Neural cell (in vitro differentiated cells): ENCODE results near the gene SHISA3. TPM values are rescaled to one million over a fixed set of nuclear protein-coding genes. Genes with fewer than 3 reads are reported as not detected.

Experiments used
- H2AFZ ChIP-seq: fragments of 200-600, 300-800 bp; sonication (generic), shearing (Covaris generic); 2 replicates; pipeline ENCODE4 v1.6.0; 2014; ENCODE audit warnings: low read depth, mild to moderate bottlenecking, antibody characterized with exemption, low read length, moderate library complexity
- H3F3A ChIP-seq: fragments of 200-600 bp; shearing (Covaris generic); 2 replicates; pipeline ENCODE4 v1.6.1; 2016; ENCODE audit warnings: mild to moderate bottlenecking, moderate library complexity, mixed read lengths, antibody characterized with exemption, low read length; ENCODE audit not compliant: insufficient read depth, poor library complexity, severe bottlenecking
- H3K27ac ChIP-seq: fragments of 200-600, 300-800 bp; sonication (generic), shearing (Covaris generic); 2 replicates; pipeline ENCODE4 v1.5.1; 2014; ENCODE audit warnings: mild to moderate bottlenecking, low read length, moderate library complexity
- H3K27me3 ChIP-seq: fragments of 300-800, 200-600 bp; sonication (generic), shearing (Covaris generic); 2 replicates; pipeline ENCODE4 v1.6.0; 2014; ENCODE audit warnings: mild to moderate bottlenecking, low read depth, low read length, moderate library complexity; ENCODE audit not compliant: insufficient read depth
- H3K36me3 ChIP-seq: fragments of 300-800, 200-600 bp; sonication (generic), shearing (Covaris generic); 2 replicates; pipeline ENCODE4 v1.5.1; 2014; ENCODE audit warnings: mild to moderate bottlenecking, antibody characterized with exemption, low read length, moderate library complexity; ENCODE audit not compliant: insufficient read depth
- H3K4me2 ChIP-seq: fragments of 300-800, 200-600 bp; sonication (generic), shearing (Covaris generic); 2 replicates; pipeline ENCODE4 v1.6.0; 2014; ENCODE audit warnings: mild to moderate bottlenecking, low read length
- H3K4me3 ChIP-seq: fragments of 300-800, 200-600 bp; sonication (generic), shearing (Covaris generic); 2 replicates; pipeline ENCODE4 v1.5.1; 2014; ENCODE audit warnings: mild to moderate bottlenecking, low read length, moderate library complexity
- H3K79me2 ChIP-seq: fragments of 200-600 bp; shearing (Covaris generic); replicated peaks from 2 replicates; pipeline ENCODE4 v1.6.0; 2014; ENCODE audit warnings: mild to moderate bottlenecking, low read length, moderate library complexity; ENCODE audit not compliant: insufficient read depth
- H3K9ac ChIP-seq: fragments of 300-800, 200-600 bp; sonication (generic), shearing (Covaris generic); 2 replicates; pipeline ENCODE4 v1.6.1; 2016; ENCODE audit warnings: mild to moderate bottlenecking, low read length, mixed read lengths
- H3K9me2 ChIP-seq: fragments of 200-600 bp; shearing (Covaris generic); 2 replicates; pipeline ENCODE4 v1.6.1; 2016; ENCODE audit warnings: mild to moderate bottlenecking, low read length, mixed read lengths; ENCODE audit not compliant: insufficient read depth
- H3K9me3 ChIP-seq: fragments of 200-600, 300-800 bp; sonication (generic), shearing (Covaris generic); 2 replicates; pipeline ENCODE4 v1.6.1; 2016; ENCODE audit warnings: mild to moderate bottlenecking, mixed run types, low read length, moderate library complexity, mixed read lengths
- H4K20me1 ChIP-seq: fragments of 200-600 bp; shearing (Covaris generic); 2 replicates; pipeline ENCODE4 v1.6.1; 2016; ENCODE audit warnings: mild to moderate bottlenecking, mixed run types; ENCODE audit not compliant: insufficient read depth
- CTCF ChIP-seq: fragments of 450-650 bp; IDR thresholded peaks from 2 replicates; pipeline ENCODE4 v1.5.1; 2014; ENCODE audit warnings: antibody characterized with exemption, mild to moderate bottlenecking, moderate library complexity; ENCODE audit not compliant: poor library complexity, severe bottlenecking
- EP300 ChIP-seq: fragments of 450-650 bp; conservative IDR thresholded peaks from 2 replicates; pipeline ENCODE4 v1.6.1; 2014; ENCODE audit warnings: antibody characterized with exemption, mild to moderate bottlenecking, moderate library complexity; ENCODE audit not compliant: poor library complexity, severe bottlenecking
- EZH2 ChIP-seq: fragments of 200-600, 300-800 bp; shearing (Covaris generic), sonication (generic); IDR thresholded peaks from 2 replicates; pipeline ENCODE4 v1.6.1; 2014; ENCODE audit warnings: antibody characterized with exemption, low read length, borderline replicate concordance, mild to moderate bottlenecking; ENCODE audit not compliant: insufficient read depth, poor library complexity, severe bottlenecking
- MXI1 ChIP-seq: fragments of 450-650 bp; conservative IDR thresholded peaks from 2 replicates; pipeline ENCODE4 v1.6.1; 2014; ENCODE audit warnings: antibody characterized with exemption, mild to moderate bottlenecking; ENCODE audit not compliant: poor library complexity, severe bottlenecking
- POLR2AphosphoS5 ChIP-seq: IDR thresholded peaks from 2 replicates; pipeline ENCODE4 v1.6.1; 2012
- RAD21 ChIP-seq: fragments of 450-650 bp; conservative IDR thresholded peaks from 2 replicates; pipeline ENCODE4 v1.6.1; 2014; ENCODE audit warnings: antibody characterized with exemption, mild to moderate bottlenecking, moderate library complexity
- REST ChIP-seq: IDR thresholded peaks from 2 replicates; pipeline ENCODE4 v1.6.1; 2012; ENCODE audit warnings: borderline replicate concordance
- SMC3 ChIP-seq: fragments of 450-650 bp; conservative IDR thresholded peaks from 2 replicates; pipeline ENCODE4 v1.6.1; 2014; ENCODE audit warnings: antibody characterized with exemption, mild to moderate bottlenecking, moderate library complexity; ENCODE audit not compliant: poor library complexity
- TAF1 ChIP-seq: IDR thresholded peaks from 2 replicates; pipeline ENCODE4 v1.6.1; 2012; ENCODE audit warnings: low read depth
- polyA plus RNA-seq: library from polyadenylated mRNA; depleted of rRNA; stranded (reverse); fragments of >200 nt; gene quantifications from 2 replicates; pipeline ENCODE4 v1.2.3, GENCODE V29; 2014

SHISA3 gene
- polyA plus RNA-seq, 1 donor from 2014 or later, result not detected

- TF ChIP-seq REST (no peak), EZH2 (no peak), TAF1 (no peak), MXI1 (no peak), CTCF (no peak), EP300 (no peak), POLR2AphosphoS5 (no peak), RAD21 (no peak), SMC3 (no peak)
Measured at GRCh38 chr4:42366959-42367358, 30.3 kb upstream of the SHISA3 start.

GRCh38 chr4:42369489-42369888 lies 27.8 kb upstream of the SHISA3 start:
- Histone ChIP-seq H3K9ac (no peak overlapping the region), H3K36me3 (no peaks in the 10 kb centered on the region), H3K9me2 (no peaks in the 10 kb centered on the region), H3F3A (no peaks in the 10 kb centered on the region), H2AFZ (no peak overlapping the region), H3K27me3 (no peaks in the 10 kb centered on the region), H3K9me3 (no peaks in the 10 kb centered on the region), H3K4me3 (no peak overlapping the region), H3K27ac (no peak overlapping the region), H4K20me1 (no peaks in the 10 kb centered on the region), H3K4me2 (no peak overlapping the region), H3K79me2 (no peaks in the 10 kb centered on the region)
- no peak for TF ChIP-seq EZH2
- no peak for TF ChIP-seq TAF1
- TF ChIP-seq RAD21, result no peak

More at GRCh38 chr4:42366959-42367358, 30.3 kb upstream of the SHISA3 start:
- Histone ChIP-seq H2AFZ (no peak overlapping the region), H3K9me2 (no peaks in the 10 kb centered on the region), H3K36me3 (no peaks in the 10 kb centered on the region), H3K79me2 (no peaks in the 10 kb centered on the region), H3K4me2 (no peak overlapping the region), H3K27ac (no peak overlapping the region), H3K27me3 (no peaks in the 10 kb centered on the region), H3K9me3 (no peaks in the 10 kb centered on the region), H3K9ac (no peak overlapping the region), H4K20me1 (no peaks in the 10 kb centered on the region), H3K4me3 (no peak overlapping the region), H3F3A (no peaks in the 10 kb centered on the region)
